NAMALWA (cell line): ENCODE measurements around the gene ARHGEF28.

Source experiments
- DNase-seq: peaks from one replicate; pipeline ENCODE4 v3.0.0-alpha.2; 2015; ENCODE audit warnings: low spot score

ARHGEF28 gene

DNA sequence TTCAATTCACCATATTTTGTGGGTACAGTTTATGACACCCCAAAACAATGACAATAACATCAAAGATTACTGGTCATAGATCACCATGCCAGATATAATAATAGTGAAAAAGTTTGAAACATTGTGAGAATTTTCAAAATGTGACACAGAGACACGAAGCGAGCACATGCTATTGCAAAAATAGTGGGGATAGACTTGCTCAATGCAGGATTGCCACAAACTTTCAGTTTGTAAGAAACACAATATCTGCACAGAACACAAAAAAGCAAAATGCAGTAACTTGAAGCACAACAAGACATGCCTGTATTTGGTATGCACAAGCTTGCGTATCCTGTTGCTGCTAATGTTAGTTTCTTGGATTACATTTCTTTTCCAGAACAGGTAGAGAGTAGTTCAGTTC is 35.8 kb downstream of the ARHGEF28 start:
- DNase-seq = no peak

- no peak for DNase-seq
Observed at GRCh38 chr5:73663161-73663859, 37.3 kb downstream of the ARHGEF28 start.

DNA sequence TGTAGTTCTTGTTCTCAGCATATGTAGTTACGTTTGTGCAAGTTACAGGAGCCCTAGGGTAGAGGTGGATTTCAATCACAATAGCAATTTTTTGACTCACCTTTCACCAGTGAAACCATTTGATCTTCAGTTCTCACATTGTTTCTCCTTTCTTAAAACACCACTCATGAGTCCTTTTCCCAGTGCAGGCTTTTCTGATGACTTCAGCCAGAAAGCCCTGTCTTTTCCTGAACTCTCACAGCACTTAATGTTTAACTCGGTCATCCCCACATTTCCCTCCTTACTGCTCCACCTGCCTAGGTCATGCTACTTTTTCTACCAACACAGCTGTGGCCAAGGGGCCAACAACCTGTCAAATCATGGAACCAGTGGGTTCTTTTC is 37.9 kb downstream of the ARHGEF28 start:
- no peak for DNase-seq

- DNase-seq = no peak
Observed at GRCh38 chr5:73664796-73665195, 38.8 kb downstream of the ARHGEF28 start.

- no peak for DNase-seq
Observed at GRCh38 chr5:73666891-73667290, 40.9 kb downstream of the ARHGEF28 start.

DNA sequence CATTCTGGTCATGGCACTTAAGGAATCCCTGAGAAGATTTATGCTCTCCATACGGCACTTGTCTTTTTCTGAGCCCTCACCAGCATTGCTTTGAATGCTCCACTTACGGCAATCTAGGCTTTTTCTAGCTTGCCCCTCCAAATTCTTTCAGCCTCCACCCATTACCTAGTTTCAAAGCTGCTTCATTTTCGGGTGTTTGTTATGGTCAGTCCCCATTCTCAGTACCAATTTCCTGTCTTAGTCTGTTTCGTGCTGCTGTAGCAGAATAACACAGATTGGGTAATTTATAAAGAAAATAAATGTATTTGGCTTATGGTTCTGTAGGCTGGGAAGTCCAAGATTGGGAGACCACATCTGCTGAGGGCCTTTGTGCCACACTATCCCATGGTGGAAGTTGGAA is 42.0 kb downstream of the ARHGEF28 start:
- DNase-seq = no peak

DNA sequence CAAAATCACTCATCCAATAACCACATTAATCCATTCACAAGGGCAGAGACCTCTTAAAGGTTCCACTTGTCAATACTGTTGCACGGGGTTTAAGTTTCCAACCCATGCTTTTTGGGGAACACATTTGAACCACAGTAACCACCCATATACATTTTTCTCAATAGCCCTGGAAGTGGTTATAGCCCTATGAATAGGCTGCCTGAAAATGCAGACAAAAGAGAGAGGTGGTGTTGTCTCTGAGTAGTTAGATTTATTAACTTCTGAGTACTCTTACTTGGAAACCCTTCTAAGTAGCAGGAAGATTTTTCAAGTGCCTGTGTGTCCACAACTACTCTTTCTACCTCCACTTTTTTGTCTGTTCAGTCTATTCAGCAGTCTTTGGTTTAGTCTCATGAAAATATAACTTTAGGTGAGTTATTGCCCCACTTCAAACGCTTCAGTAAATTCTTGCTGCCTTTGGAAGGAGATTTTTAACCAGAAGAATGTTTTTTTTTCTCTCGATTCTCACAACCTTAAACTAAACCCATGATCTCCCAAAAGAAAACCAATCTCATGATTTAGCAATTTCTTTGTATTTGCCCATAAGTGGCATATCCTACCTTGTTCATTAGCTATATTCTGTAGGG is 42.6 kb downstream of the ARHGEF28 start:
- DNase-seq = no peak

GRCh38 chr5:73670731-73671130 is 44.7 kb downstream of the ARHGEF28 start:
- no peak for DNase-seq

- no peak for DNase-seq
Observed at GRCh38 chr5:73672132-73672531, 46.1 kb downstream of the ARHGEF28 start.

GRCh38 chr5:73673161-73673591 is 47.2 kb downstream of the ARHGEF28 start:
- no peak for DNase-seq

- no peak for DNase-seq
Observed at GRCh38 chr5:73674669-73675004, 48.6 kb downstream of the ARHGEF28 start.

DNA sequence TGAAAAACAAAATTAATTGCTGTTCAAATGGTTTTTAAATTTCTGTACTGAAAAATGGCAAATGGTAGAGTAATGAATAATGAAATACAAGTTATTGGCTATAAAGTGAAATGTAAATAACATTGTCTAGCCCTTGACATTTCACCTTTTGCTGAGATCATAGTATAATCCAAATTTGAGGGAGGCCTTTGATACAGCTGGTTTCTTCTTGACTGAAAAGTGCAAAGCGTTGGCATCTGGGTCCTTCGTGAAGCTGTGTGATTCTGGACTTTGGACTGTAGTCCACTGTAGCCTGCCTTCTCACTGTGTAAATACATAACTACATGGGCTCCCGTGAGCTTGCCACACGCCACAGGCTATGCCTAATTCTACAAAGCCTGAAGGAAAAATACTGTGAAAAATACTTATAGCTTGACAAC is 52.3 kb downstream of the ARHGEF28 start:
- no peak for DNase-seq

DNA sequence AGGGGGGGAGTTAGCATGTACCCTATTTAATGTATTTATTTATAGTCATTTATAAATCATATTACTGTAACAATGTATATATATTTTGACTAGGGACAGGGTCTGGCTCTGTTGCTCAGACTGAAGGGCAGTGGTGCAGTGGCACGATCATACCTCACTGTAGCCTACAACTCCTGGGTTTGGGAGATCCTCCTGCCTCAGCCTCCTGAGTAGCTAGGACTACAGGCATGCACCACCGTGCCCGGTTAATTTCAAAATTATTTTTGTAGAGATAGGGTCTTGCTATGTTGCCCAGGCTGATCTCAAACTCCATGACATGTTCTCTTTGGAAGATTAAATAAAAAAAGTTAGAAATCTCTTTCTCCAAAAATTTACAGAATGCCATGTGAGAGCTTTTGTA is 52.8 kb downstream of the ARHGEF28 start:
- no peak for DNase-seq

- DNase-seq = no peak
Observed at GRCh38 chr5:73682176-73682575, 56.2 kb downstream of the ARHGEF28 start.

DNA sequence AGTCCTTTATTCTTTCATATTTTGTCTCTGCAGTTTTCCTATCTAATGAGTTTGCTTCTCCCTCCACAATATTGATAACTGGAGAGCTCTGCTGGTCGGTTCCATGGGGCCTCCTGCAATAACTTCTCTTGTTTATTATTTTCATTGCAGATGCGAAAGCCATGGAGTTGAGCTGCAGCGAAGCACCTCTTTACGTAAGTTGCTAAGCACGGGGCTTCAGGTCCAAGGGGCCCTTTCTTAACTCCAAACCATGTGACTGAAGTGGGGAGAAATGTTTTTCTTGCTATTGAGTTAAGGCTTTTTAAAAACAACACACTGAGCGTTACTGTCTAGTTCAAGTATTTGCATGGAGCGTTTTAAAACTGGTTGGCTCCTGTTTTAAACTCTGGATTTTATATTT is 58.7 kb downstream of the ARHGEF28 start:
- no peak for DNase-seq

- no peak for DNase-seq
Observed at GRCh38 chr5:73686912-73687311, 60.9 kb downstream of the ARHGEF28 start.

DNA sequence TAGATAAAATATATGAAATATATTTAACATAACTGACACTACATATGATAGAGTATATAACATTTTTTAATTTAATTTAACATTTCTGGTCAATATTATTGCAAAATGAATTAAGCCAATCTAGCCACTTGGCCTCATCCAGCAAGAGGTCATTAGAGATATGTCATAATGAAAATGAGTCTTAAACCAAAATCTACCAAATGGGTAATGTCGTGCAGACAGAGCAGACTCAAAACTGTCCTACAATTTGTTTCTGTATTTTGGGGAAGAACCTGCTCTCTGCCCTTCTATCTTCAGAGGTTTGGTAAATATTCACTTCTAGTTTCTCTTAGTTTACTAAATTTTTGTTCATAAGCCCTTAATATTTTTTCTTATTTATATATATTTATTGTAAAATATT is 61.4 kb downstream of the ARHGEF28 start:
- no peak for DNase-seq

GRCh38 chr5:73690015-73690414 is 64.0 kb downstream of the ARHGEF28 start:
- DNase-seq = no peak

GRCh38 chr5:73691302-73692080 is 65.5 kb downstream of the ARHGEF28 start:
- DNase-seq = no peak

DNA sequence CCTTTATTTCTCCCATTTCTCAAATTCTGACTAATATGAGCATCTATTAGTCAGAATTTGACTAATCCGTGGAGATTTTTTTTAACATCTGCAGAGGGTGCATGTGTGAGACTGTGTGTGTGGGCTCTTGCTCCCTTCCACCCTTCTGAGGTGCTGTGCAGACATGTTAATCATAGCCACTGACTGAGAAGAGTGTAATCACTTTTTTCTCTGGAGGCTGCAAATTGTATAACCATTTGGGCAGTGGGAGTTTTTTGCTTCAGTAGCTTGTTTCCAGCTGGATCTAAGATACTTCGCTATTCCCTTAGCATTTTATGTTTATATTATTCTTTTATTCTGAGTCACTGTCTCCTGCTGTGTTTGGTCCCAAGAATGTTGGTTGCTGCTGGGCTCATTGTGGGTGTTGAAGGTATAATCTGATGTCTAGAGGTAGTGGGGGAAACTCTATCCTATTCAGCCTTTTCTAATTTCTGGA is 66.2 kb downstream of the ARHGEF28 start:
- DNase-seq = no peak

GRCh38 chr5:73692981-73693380 is 67.0 kb downstream of the ARHGEF28 start:
- no peak for DNase-seq

- peak; percentile 58 for DNase-seq
Observed at GRCh38 chr5:73693573-73694061, 67.6 kb downstream of the ARHGEF28 start.

DNA sequence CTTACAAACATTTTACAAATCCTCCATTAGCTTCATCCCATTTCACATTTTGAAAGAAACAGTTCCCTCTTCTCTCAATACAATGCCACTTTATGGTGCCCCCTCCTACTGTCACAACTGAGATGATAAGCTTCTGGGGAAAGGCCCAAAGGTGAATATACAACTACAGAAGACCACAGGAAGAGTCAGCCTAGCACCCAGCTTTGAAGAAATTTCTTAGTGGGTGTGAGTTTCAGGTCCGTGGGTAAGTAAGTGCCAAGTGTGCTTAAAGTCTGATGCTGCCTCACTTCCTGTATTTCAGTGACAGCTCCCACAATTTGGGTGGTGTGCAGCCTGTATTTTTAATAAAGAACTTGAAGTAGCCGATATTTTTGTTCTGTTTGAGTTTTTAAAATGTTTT is 68.1 kb downstream of the ARHGEF28 start:
- DNase-seq = peak; percentile 3
